Smooth muscle cell (in vitro differentiated cells): ENCODE results near the gene DPH2. TPM values are rescaled to one million over a fixed set of nuclear protein-coding genes. Genes with fewer than 3 reads are reported as not detected.
A peak's percentile ranks its signal among the peaks of the same experiment; 100 is the strongest.

Experiments
- DNase-seq: peaks from one replicate; lab custom pipeline; 2025; ENCODE audit not compliant: unreplicated experiment; lab: John Stamatoyannopoulos, UW
- H2AFZ ChIP-seq: fragments of 200-600 bp; sonication (generic); 2 replicates; pipeline ENCODE4 v1.6.0; 2016; ENCODE audit warnings: antibody characterized with exemption, low read depth, mild to moderate bottlenecking
- H3F3A ChIP-seq: fragments of 200-600 bp; sonication (generic); 2 replicates; pipeline ENCODE4 v1.6.0; 2017; ENCODE audit warnings: antibody characterized with exemption, low read depth
- H3K27ac ChIP-seq: fragments of 200-600 bp; sonication (generic); 2 replicates; pipeline ENCODE4 v1.5.1; 2016; ENCODE audit warnings: low read depth, mild to moderate bottlenecking
- H3K27me3 ChIP-seq: fragments of 200-600 bp; sonication (generic); 2 replicates; pipeline ENCODE4 v1.6.1; 2016; ENCODE audit warnings: low read depth, mild to moderate bottlenecking
- H3K36me3 ChIP-seq: fragments of 200-600 bp; sonication (generic); 2 replicates; pipeline ENCODE4 v1.5.1; 2016; ENCODE audit warnings: low read depth
- H3K4me1 ChIP-seq: fragments of 200-600 bp; sonication (generic); 2 replicates; pipeline ENCODE4 v1.5.1; 2016; ENCODE audit warnings: low read depth
- H3K4me2 ChIP-seq: fragments of 200-600 bp; sonication (generic); 2 replicates; pipeline ENCODE4 v1.6.0; 2016; ENCODE audit warnings: mild to moderate bottlenecking
- H3K4me3 ChIP-seq: fragments of 200-600 bp; sonication (generic); 2 replicates; pipeline ENCODE4 v1.5.1; 2016; ENCODE audit warnings: mild to moderate bottlenecking
- H3K79me2 ChIP-seq: fragments of 200-600 bp; sonication (generic); 2 replicates; pipeline ENCODE4 v1.6.0; 2016; ENCODE audit warnings: low read depth, mild to moderate bottlenecking
- H3K9ac ChIP-seq: fragments of 200-600 bp; sonication (generic); 2 replicates; pipeline ENCODE4 v1.6.0; 2016; ENCODE audit warnings: low read depth
- H3K9me3 ChIP-seq: fragments of 200-600 bp; sonication (generic); replicated peaks from 2 replicates; pipeline ENCODE4 v1.5.1; 2016; ENCODE audit warnings: low read depth
- H4K20me1 ChIP-seq: fragments of 200-600 bp; sonication (generic); 2 replicates; pipeline ENCODE4 v1.6.0; 2016; ENCODE audit warnings: low read depth
- WGBS: methylation state at CpG from one replicate; pipeline ENCODE4 v1.1.7; 2016; ENCODE audit warnings: low lambda C conversion rate; 5-methylcytosine and 5-hydroxymethylcytosine counted together
- polyA plus RNA-seq: library from polyadenylated mRNA; unstranded; fragments of >200 nt; fragmentation: Nextera tagmentation; extraction: Ambion mirVana; gene quantifications from 2 replicates; pipeline ENCODE4 v1.2.1, GENCODE V29; 2016
- total RNA-seq: library from RNA; depleted of rRNA; stranded (reverse); fragments of >200 nt; gene quantifications from 2 replicates; pipeline ENCODE4 v1.2.3, GENCODE V29; 2014
- TF ChIP-seq, protein P1 (sequence below): fragments of 200-600 bp; sonication (generic); IDR thresholded peaks from 2 replicates; pipeline ENCODE4 v1.5.1; 2017; ENCODE audit warnings: borderline replicate concordance, mild to moderate bottlenecking, antibody characterized with exemption; ENCODE audit not compliant: insufficient read depth, poor library complexity, severe bottlenecking

Gene DPH2
- total and polyA plus RNA-seq, 2 experiments from 2014 or later = 20.3 to 23.5 TPM

- Histone ChIP-seq H3K4me1 (peaks cover 8% of the 10 kb centered on the region), H3K27ac (peak within 1 kb of the TSS; percentile 87), H3F3A (no peaks in the 10 kb centered on the region), H3K36me3 (no peaks in the 10 kb centered on the region), H3K4me2 (peak within 1 kb of the TSS; percentile 99), H4K20me1 (peaks cover 8% of the 10 kb centered on the region), H3K9me3 (no peaks in the 10 kb centered on the region), H3K4me3 (peak within 1 kb of the TSS; percentile 61), H2AFZ (peak within 1 kb of the TSS; percentile 63), H3K9ac (peak within 1 kb of the TSS; percentile 97), H3K27me3 (no peaks in the 10 kb centered on the region), H3K79me2 (peaks cover 23% of the 10 kb centered on the region)
- TF ChIP-seq, protein P1, sequence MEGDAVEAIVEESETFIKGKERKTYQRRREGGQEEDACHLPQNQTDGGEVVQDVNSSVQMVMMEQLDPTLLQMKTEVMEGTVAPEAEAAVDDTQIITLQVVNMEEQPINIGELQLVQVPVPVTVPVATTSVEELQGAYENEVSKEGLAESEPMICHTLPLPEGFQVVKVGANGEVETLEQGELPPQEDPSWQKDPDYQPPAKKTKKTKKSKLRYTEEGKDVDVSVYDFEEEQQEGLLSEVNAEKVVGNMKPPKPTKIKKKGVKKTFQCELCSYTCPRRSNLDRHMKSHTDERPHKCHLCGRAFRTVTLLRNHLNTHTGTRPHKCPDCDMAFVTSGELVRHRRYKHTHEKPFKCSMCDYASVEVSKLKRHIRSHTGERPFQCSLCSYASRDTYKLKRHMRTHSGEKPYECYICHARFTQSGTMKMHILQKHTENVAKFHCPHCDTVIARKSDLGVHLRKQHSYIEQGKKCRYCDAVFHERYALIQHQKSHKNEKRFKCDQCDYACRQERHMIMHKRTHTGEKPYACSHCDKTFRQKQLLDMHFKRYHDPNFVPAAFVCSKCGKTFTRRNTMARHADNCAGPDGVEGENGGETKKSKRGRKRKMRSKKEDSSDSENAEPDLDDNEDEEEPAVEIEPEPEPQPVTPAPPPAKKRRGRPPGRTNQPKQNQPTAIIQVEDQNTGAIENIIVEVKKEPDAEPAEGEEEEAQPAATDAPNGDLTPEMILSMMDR = peak; percentile 44
- under 1% methylated on average over 72 of the region's 74 CpGs for WGBS
- DNase-seq = peak; percentile 93
These were observed 23.4 kb upstream of the DPH2 start, which contains the start of gene IPO13 for GRCh38 chr1:43946236-43947060. IPO13 (plus strand) TSS chr1:43946950; CDS start chr1:43947601, 651 bp downstream.

DNA sequence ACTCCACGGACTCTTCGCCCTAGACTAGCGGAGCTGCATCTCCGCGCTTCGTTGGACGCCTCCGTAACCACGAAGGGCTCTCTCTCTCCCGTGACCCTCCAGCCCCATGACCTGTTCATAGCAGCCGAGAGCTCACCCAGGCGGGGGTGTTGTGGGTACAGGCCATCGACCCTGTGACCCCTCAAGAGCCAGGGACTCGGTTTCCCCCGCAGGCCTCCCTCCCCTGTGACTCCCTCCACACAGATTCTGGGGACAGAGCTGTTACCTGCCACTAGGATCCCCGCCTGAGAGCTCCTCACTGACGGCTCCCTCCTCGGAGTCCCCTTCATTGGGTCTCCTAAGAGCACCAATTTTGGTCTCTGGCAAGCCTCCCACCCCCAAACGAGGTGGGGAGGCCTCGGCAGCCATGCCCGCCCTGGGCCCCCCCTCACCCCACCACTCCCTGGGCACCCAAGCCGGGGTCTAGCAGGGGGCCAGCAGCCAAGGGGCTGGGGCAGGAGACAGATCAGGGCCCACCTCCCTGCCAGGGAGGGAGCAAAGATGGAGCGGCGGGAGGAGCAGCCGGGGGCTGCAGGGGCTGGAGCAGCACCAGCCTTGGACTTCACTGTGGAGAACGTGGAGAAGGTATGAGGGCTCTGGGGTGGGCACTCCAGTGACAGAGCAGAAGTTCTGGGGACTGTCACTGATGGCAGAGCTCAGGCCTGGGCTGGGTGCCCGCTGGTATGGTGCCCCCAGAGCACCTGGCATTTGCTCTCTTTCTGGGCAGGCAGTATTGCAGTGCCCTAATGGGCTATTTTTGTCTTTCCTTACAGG lies 22.5 kb upstream of the DPH2 start:
- Histone ChIP-seq H3K27me3 (no peaks in the 10 kb centered on the region), H3K9me3 (no peaks in the 10 kb centered on the region), H3K4me2 (peak overlapping the region; percentile 99), H3K79me2 (peaks cover 23% of the 10 kb centered on the region), H3K9ac (peak overlapping the region; percentile 97), H3K27ac (peak overlapping the region; percentile 87), H3F3A (no peaks in the 10 kb centered on the region), H4K20me1 (peaks cover 16% of the 10 kb centered on the region), H3K36me3 (no peaks in the 10 kb centered on the region), H3K4me1 (peaks cover 8% of the 10 kb centered on the region), H2AFZ (peak overlapping the region; percentile 63), H3K4me3 (peak overlapping the region; percentile 61)
- TF ChIP-seq, protein P1 = no peak
- WGBS = 12% methylated on average over 22 of the region's 27 CpGs
- DNase-seq = no peak

- TF ChIP-seq, protein P1 = no peak
- Histone ChIP-seq H3K79me2 (peaks cover 23% of the 10 kb centered on the region), H3K4me2 (peak overlapping the region; percentile 99), H3K4me3 (peak overlapping the region; percentile 61), H3K36me3 (no peaks in the 10 kb centered on the region), H3K4me1 (peaks cover 8% of the 10 kb centered on the region), H3K9ac (no peak overlapping the region), H3K27me3 (no peaks in the 10 kb centered on the region), H3K27ac (no peak overlapping the region), H4K20me1 (peaks cover 21% of the 10 kb centered on the region), H3K9me3 (no peaks in the 10 kb centered on the region), H2AFZ (no peak overlapping the region), H3F3A (no peaks in the 10 kb centered on the region)
- DNase-seq = no peak
- 78% methylated on average over 3 of the region's 3 CpGs for WGBS
These were observed 21.9 kb upstream of the DPH2 start for GRCh38 chr1:43947874-43948437.
